Stimulated activated naive CD8-positive, alpha-beta T cell treated with anti-CD3 and anti-CD28 coated beads, Interleukin-15, amount 100 ng/mL, for 72 hours (primary cell): ENCODE measurements around the gene GJA4.
"Not testable (repeated sequence)": the region's sequence is repeated elsewhere in the genome, so short reads cannot be mapped to it uniquely, and the experiment has no call there.

Experiments used
- ATAC-seq: fragments of 150-1000 bp; cut with Tn5 transposase; 2 replicates; pipeline ENCODE4 v1.10.0; 2021; ENCODE audit warnings: mild to moderate bottlenecking, moderate library complexity
- DNase-seq, 2 donors: peaks; one replicate each; pipeline ENCODE4 v3.0.0; 2021 to 2022
- H3K27ac Mint-ChIP-seq, 2 donors: one replicate each; pipeline ENCODE4 v1.8.0; 2022; ENCODE audit warnings: mild to moderate bottlenecking in 2 of 2, mixed read lengths in 2 of 2, moderate library complexity in 2 of 2
- H3K27me3 Mint-ChIP-seq: one replicate; pipeline ENCODE4 v1.8.0; 2022; ENCODE audit warnings: mixed read lengths
- H3K4me1 Mint-ChIP-seq: one replicate; pipeline ENCODE4 v1.8.0; 2022; ENCODE audit warnings: mild to moderate bottlenecking, mixed read lengths
- H3K4me3 Mint-ChIP-seq, 2 donors: one replicate each; pipeline ENCODE4 v1.8.0; 2022; ENCODE audit warnings: mild to moderate bottlenecking in 2 of 2, mixed read lengths in 2 of 2, moderate library complexity in 1 of 2
- H3K9me3 Mint-ChIP-seq, 2 donors: one replicate each; pipeline ENCODE4 v1.8.0; 2022; ENCODE audit warnings: mixed read lengths in 2 of 2

The GJA4 gene

DNA sequence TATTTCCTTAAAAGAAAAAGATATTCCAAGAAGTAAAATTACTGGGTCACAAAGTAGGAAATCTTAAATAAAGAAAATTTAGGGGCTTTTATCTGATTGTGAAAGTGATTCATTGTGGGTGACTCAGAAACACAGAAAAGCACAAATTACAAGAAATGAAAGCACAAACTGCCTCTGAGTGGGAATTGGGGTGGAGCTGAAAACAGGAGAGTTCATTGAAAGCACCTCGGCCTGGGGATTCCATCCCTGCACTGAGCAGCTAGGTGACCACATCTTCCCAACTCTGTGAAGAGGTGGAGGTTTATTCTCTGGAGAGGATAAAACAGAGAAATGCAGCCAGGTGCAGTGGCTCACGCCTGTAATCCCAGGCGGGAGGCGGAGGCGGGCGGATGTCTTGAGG, 7.4 kb downstream of the GJA4 start:
- peaks cover 0 to 8% of the 10 kb centered on the region in 2 donors for H3K9me3 Mint-ChIP-seq
- peak overlapping the region in 1 of 2 donors; percentile 6 for H3K4me3 Mint-ChIP-seq
- DNase-seq, result no peak
- peaks cover 21% of the 10 kb centered on the region for H3K4me1 Mint-ChIP-seq
- H3K27me3 Mint-ChIP-seq, result peaks cover 2% of the 10 kb centered on the region
- ATAC-seq, result peak; percentile 80
- peak overlapping the region; percentile 31 to 72 for H3K27ac Mint-ChIP-seq

DNA sequence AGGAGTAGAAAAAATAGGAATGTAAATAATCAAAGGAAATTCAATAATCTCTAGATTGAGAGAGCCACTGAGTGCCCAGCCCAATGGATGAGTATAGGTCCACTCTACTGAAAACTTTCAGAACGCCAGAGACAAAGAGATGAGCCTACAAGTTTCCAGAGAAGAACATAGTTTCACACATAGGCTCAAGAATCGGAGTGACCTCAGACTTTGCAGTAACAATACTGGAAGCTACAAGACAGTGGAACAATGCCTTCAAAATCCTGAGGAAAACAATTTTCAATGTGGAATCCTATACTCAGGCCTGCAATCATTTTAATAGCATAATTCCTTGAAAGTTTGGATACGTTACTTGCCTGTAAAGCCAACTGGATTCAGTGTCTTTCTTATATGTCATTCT, 11.0 kb downstream of the GJA4 start:
- peaks cover 0 to 8% of the 10 kb centered on the region in 2 donors for H3K9me3 Mint-ChIP-seq
- DNase-seq (no peak), ATAC-seq (no peak)
- no peaks in the 10 kb centered on the region for H3K27me3 Mint-ChIP-seq
- H3K4me1 Mint-ChIP-seq, result peaks cover 12% of the 10 kb centered on the region
- no peak overlapping the region for H3K4me3 Mint-ChIP-seq
- no peak overlapping the region for H3K27ac Mint-ChIP-seq

DNA sequence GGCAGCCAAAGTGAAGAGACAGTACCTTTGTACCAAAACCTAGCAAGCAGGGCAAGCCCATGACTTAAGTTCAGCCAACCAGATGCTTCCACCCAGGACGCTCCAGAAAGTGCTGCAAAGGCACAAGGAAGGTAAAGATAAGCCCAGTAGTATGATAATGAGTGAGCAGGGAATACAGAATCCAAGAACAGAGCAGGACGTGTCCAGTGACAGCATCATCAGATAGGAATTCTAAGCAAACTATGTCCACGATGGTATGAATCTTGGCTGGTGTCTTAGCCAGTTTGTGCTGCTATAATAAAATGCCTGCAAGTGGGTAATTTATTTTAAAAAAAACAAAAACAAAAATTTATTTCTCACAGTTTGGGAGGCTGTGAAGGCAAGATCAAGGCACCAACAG, 13.6 kb downstream of the GJA4 start:
- no peaks in the 10 kb centered on the region for H3K4me1 Mint-ChIP-seq
- H3K27me3 Mint-ChIP-seq, result no peaks in the 10 kb centered on the region
- peaks cover 4 to 20% of the 10 kb centered on the region in 2 donors for H3K9me3 Mint-ChIP-seq
- ATAC-seq (no peak), DNase-seq (no peak)
- no peak overlapping the region for H3K27ac Mint-ChIP-seq
- no peak overlapping the region for H3K4me3 Mint-ChIP-seq

DNA sequence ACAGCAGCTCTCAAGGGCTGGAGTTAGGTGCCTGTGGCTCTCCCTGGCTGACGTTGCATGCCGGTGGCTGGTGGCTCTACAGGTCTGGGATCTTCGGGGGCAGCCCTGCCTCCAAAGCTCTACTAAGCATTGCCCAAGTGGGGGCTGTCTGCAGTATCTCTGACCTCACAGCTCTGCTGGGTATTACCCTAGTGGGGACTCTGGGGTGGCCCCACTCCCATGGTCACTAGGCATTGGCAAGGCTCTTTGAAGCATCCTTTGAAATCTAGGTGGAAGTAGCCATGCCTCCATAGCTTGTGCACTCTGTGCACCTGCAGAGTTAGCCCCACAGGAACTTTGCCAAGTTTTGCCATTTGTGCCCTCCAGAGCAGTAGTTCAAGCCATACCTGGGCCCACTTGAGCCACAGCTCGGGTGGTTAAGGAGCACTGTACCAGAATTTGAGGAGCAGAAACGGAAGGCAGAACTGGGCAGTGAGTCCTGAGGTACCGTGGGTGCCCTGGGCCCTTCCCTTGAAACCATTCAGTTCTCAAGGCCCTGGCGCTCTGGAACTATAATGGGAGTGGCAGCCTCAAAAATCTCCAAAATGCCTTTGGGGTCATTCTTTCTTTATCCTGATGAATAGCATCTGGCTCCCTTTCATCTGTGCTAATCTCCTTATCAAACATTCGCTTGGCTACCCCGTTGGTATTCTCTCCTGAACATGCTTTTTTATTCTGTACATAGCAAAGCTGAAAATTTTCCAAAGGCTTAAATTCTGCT, 15.4 kb downstream of the GJA4 start:
- no peak overlapping the region for H3K27ac Mint-ChIP-seq
- H3K4me1 Mint-ChIP-seq, result no peaks in the 10 kb centered on the region
- H3K27me3 Mint-ChIP-seq, result no peaks in the 10 kb centered on the region
- peaks cover 4 to 18% of the 10 kb centered on the region in 2 donors for H3K9me3 Mint-ChIP-seq
- DNase-seq (no peak), ATAC-seq (no peak)
- H3K4me3 Mint-ChIP-seq, result no peak overlapping the region

DNA sequence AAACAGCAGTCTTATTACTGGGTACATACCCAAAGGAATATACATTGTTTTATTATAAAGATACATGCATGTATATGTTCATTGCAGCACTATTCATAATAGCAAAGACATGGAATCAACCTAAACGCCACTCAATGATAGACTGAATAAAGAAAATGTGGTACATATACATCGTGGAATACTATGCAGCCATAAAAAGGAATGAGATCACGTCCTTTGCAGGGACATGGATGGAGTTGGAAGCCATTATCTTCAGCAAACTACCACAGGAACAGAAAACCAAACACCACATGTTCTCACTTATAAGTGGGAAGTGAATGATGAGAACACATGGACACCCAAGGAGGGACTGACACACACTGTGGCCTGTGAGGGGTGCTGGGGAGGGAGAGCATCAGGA, 18.0 kb downstream of the GJA4 start:
- H3K4me1 Mint-ChIP-seq, H3K27ac Mint-ChIP-seq, DNase-seq, H3K4me3 Mint-ChIP-seq, H3K27me3 Mint-ChIP-seq, ATAC-seq: not testable (repeated sequence)
- peaks cover 4 to 12% of the 10 kb centered on the region in 2 donors for H3K9me3 Mint-ChIP-seq

DNA sequence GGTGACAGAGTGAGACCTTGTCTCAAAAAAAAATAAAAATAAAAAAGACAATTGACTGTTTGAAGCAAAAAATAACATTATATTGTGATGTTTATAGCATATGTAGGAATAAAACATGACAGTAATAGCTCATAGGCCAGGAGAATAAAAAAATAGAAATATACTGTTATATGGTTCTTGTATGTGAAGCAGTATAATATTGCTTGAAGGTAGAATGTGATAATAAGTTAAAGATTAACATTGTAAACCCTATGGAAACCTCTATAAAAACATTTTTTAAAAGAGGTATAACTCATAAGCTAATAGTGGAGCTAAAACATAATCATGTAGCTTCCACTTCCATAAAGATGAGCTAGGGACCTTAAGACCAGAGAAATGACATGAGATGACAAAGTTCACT, 23.5 kb downstream of the GJA4 start:
- Mint-ChIP-seq H3K4me3 (no peak overlapping the region), H3K4me1 (no peaks in the 10 kb centered on the region), H3K27ac (no peak overlapping the region), H3K27me3 (no peaks in the 10 kb centered on the region), H3K9me3 (no peaks in the 10 kb centered on the region)
- DNase-seq (no peak), ATAC-seq (no peak)

DNA sequence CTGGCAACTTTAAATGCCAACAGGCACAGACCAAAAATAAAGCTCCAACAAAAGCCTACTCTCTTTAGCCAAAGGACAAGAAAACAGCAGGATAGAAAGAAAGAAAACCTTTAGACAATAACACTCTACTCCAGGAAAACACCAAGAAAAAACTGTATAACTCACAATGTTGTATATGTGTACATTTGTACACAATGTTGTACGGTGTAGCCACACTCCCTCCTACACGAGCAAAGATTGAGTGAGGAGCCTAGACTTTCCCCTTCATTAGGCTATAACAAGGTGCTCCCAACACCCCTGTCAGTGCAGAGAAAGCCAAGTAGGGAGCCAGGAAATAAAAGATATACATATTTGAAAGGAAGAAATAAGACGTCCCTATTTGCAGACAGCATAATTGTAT, 24.0 kb downstream of the GJA4 start:
- Mint-ChIP-seq H3K27me3 (no peaks in the 10 kb centered on the region), H3K4me1 (no peaks in the 10 kb centered on the region), H3K27ac (no peak overlapping the region), H3K9me3 (no peaks in the 10 kb centered on the region), H3K4me3 (no peak overlapping the region)
- ATAC-seq (no peak), DNase-seq (no peak)

DNA sequence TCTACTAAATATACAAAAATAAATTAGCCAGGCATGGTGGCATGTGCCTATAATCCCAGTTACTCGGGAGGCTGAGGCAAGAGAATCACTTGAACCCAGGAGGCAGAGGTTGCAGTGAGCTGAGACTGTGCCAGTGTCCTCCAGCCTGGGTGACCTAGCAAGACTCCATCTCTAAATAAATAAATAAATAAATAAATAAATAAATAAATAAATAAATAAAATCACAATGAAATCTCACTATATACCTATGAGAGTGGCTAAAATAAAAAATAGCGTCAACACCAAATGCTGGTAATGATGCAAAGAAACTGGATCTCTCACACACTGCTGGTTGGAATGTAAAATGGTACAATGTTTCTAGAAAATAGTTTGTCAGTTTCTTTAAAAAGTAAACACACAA, 26.1 kb downstream of the GJA4 start:
- not testable (repeated sequence) for ATAC-seq, DNase-seq

DNA sequence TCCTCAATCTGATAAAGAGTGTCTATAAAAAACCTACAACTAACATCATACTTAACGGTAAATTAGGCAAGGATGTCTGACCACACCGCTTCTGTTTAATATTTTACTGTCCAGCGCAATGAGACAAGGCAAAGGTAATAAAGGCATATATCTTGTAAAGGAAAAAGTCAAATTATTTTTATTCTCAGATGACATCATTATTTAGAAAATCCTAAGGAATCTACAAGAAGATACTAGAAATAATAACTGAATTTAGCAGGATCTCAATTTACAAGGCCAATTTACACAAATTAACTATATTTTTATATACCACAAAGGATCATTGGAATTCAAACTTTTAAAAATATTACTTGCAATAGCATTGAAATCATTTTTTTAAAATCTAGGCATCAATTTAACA, 29.4 kb downstream of the GJA4 start:
- no peaks in the 10 kb centered on the region for H3K9me3 Mint-ChIP-seq
- H3K27ac Mint-ChIP-seq, result no peak overlapping the region
- ATAC-seq, result no peak
- DNase-seq, result no peak
- no peak overlapping the region for H3K4me3 Mint-ChIP-seq
- H3K4me1 Mint-ChIP-seq, result no peaks in the 10 kb centered on the region
- H3K27me3 Mint-ChIP-seq, result no peaks in the 10 kb centered on the region

More for the DNA sequence above, 26.1 kb downstream of the GJA4 start:
- not testable (repeated sequence) for H3K27me3 Mint-ChIP-seq, H3K4me1 Mint-ChIP-seq, H3K27ac Mint-ChIP-seq, H3K4me3 Mint-ChIP-seq, H3K9me3 Mint-ChIP-seq

DNA sequence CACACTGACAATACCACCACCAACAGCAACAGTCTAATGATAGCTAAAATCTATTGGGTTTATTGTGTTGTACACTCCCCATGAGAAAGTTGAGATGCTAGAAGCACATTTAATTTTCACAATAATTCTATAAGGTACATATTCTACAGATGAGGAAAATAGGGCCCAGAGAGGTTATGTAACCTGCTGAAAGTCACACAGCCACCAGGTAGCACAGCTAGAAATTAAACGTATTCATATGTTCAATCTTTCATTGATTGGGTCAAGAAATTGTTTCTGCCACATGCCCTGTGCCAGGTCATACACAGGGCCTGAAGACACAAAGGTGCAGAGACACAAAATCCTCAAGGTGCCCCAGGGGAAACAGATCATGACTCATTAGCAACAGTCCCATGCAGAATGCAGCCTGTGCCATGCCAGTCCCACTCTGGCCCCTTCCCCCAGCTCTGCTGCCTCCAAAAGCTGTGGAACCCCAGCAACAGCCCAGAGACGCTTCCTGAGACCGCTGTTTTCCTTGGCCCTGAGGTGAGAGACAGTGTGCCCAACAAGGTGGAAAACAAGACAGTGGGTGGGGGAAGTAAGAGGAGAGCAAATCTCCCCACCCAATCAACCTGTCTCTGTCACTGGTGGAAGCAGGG, 32.1 kb downstream of the GJA4 start:
- no peaks in the 10 kb centered on the region for H3K27me3 Mint-ChIP-seq
- ATAC-seq (no peak), DNase-seq (no peak)
- H3K27ac Mint-ChIP-seq, result no peak overlapping the region
- H3K9me3 Mint-ChIP-seq, result no peaks in the 10 kb centered on the region
- no peaks in the 10 kb centered on the region for H3K4me1 Mint-ChIP-seq
- H3K4me3 Mint-ChIP-seq, result no peak overlapping the region

DNA sequence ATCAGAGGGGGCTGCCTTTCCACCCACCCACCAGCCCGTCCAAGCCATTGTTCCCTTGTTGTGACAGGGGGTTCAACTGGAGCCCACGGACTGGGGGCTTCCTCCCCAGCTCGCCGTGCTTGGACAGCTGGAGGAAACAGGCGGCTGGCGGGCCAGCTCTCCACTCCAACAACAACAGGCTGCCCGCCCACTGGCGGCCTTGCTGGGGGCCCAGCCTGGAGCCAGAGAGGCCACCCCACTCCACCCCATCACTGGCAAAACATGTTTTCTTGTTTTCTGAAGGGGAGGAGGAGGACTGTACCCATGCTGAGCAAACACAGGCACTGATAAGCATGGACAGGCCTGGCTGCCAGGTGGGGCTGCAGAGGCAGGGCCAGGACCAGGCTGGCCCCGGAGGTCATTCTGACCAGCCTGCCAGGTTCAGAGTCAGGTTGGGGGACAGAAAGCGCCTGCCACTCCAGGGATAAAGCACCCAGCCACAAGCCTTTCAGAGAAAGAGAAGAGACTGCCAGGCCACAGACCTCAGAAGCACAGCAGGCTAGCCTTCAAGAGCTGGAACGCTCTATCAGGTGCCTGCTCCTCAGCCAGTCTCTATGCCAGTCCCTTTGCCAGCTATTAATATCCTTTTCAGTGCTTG, 32.8 kb downstream of the GJA4 start:
- no peaks in the 10 kb centered on the region for H3K4me1 Mint-ChIP-seq
- DNase-seq (no peak), ATAC-seq (no peak)
- H3K9me3 Mint-ChIP-seq, result no peaks in the 10 kb centered on the region
- no peaks in the 10 kb centered on the region for H3K27me3 Mint-ChIP-seq
- H3K27ac Mint-ChIP-seq, result no peak overlapping the region
- H3K4me3 Mint-ChIP-seq, result no peak overlapping the region

DNA sequence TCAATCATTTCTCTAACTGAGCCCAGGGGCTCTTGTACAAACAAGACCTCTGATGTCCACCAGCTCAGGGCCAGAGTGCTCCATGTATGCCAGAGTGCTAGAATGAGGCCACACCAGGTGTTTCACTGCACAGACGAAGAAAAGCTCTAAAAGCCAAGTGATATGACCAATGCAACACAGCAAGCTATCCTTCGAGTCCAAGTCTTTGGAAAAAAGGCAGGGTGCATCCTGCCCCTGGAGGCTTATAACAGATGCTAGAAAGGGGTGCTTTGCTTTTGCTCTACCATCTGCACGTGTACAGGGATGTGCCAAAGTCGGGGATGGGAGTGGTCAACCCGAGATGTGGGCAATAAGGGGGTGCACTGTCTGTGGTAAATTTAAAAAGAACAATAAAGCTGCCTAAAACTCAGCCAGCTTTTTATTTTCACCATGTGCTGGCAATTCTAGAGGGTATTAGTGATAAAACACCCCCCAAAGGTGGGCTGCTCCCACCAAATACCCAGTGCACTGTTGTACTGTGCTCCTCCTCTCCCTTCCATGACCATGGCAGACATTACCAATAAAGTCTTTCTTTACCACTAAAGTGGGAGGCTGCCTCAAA, 34.6 kb downstream of the GJA4 start:
- Mint-ChIP-seq H3K4me1 (no peaks in the 10 kb centered on the region), H3K4me3 (no peak overlapping the region), H3K27me3 (no peaks in the 10 kb centered on the region), H3K27ac (no peak overlapping the region), H3K9me3 (no peaks in the 10 kb centered on the region)
- ATAC-seq (no peak), DNase-seq (no peak)

DNA sequence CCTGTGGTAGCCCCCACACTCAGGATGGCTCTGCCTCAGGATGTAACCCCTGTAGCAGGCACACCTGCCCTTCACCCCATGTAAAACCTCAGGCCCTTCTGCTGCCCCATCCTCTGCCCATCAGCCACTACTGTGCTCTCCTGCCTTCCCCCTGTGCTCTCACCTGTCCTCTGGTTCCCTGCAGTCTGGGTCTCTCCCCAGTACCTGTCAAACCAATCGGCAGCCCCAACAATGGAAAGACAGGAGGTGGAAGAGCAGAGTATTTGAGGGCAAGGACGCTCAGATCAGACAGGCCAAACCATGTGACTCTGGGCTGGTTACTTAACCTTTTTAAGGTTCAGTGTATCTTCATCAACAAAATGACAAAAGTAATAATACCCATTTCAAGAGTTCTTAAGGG, 35.8 kb downstream of the GJA4 start:
- no peak overlapping the region for H3K4me3 Mint-ChIP-seq
- H3K4me1 Mint-ChIP-seq, result no peaks in the 10 kb centered on the region
- no peak for ATAC-seq
- no peak for DNase-seq
- H3K27me3 Mint-ChIP-seq, result no peaks in the 10 kb centered on the region
- peak overlapping the region in 1 of 2 donors; percentile 5 for H3K27ac Mint-ChIP-seq
- no peaks in the 10 kb centered on the region for H3K9me3 Mint-ChIP-seq

DNA sequence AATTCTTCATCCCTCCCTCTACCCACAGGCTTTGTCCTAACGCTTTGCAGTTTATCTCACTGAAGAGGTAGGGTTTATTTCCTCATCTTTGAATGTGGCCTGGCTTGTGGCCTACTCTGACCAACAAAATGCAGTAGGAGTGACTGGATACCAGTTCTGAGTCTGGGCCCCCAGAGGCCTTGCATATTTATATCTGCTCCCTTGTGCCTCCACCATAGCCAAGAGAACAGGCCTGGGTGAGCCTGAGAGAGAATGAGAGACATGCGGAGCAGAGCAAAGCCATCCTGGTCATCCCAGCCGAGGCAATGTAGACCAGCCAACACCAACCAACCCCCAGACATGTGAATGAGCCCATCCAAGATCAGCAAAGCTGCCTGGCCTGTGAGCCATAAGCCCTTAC, 36.5 kb downstream of the GJA4 start:
- Mint-ChIP-seq H3K4me1 (no peaks in the 10 kb centered on the region), H3K4me3 (no peak overlapping the region), H3K27ac (no peak overlapping the region), H3K27me3 (no peaks in the 10 kb centered on the region), H3K9me3 (no peaks in the 10 kb centered on the region)
- DNase-seq (no peak), ATAC-seq (no peak)

DNA sequence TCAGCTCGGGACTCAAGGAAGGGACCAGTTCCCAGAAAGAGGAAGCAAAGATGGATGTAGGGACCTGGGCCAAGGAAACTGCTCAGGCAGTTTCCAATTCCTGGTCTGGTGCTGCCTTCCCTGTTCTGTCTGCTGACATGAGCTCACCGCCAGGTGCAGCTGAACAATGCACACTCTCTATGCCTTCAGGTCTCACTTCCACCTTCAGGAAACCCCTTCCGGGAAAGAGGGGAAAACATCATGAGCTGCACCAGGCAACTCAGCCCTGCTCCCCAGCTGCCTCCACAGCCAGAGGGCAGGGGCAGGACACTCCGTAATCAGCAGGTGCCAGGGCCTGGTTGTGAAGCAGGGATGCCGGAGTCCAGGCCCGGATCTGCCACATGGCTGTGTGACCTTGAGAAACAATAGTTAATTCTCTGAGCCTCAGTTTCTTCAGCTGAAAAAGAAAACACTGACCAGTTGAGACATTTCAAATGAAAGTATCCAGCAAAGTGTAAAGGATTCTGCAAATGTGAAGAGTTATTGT, 39.0 kb downstream of the GJA4 start:
- Mint-ChIP-seq H3K4me1 (no peaks in the 10 kb centered on the region), H3K27me3 (no peaks in the 10 kb centered on the region), H3K9me3 (no peaks in the 10 kb centered on the region), H3K27ac (no peak overlapping the region), H3K4me3 (no peak overlapping the region)
- ATAC-seq (no peak), DNase-seq (no peak)

DNA sequence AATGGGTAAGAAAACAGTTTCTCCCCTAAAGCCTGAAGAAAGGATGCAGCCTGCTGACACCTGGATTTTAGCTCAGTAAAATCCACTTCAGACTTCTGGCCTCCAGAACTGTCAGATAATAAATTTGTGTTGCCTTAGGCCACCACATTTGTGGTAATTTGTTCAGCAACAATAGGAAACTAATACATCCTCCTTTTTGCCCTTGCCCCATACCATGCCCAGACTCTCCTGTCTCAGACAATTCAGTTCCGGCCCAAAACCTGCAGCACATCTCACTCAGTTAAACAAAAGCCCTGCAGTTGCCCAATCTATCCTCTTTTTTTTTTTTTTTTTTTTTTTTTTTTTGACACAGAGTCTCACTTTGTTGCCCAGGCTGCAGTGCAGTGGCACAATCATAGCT, 40.9 kb downstream of the GJA4 start:
- DNase-seq, result no peak
- no peak overlapping the region for H3K27ac Mint-ChIP-seq
- H3K4me1 Mint-ChIP-seq, result no peaks in the 10 kb centered on the region
- H3K4me3 Mint-ChIP-seq, result no peak overlapping the region
- H3K27me3 Mint-ChIP-seq, result no peaks in the 10 kb centered on the region
- no peak for ATAC-seq
- H3K9me3 Mint-ChIP-seq, result no peaks in the 10 kb centered on the region
